ENCODE results near the gene PROCR. TPM values are rescaled to one million over a fixed set of nuclear protein-coding genes. Genes with fewer than 3 reads are reported as not detected.

Gene PROCR
- 241 TPM for total RNA-seq

DNA sequence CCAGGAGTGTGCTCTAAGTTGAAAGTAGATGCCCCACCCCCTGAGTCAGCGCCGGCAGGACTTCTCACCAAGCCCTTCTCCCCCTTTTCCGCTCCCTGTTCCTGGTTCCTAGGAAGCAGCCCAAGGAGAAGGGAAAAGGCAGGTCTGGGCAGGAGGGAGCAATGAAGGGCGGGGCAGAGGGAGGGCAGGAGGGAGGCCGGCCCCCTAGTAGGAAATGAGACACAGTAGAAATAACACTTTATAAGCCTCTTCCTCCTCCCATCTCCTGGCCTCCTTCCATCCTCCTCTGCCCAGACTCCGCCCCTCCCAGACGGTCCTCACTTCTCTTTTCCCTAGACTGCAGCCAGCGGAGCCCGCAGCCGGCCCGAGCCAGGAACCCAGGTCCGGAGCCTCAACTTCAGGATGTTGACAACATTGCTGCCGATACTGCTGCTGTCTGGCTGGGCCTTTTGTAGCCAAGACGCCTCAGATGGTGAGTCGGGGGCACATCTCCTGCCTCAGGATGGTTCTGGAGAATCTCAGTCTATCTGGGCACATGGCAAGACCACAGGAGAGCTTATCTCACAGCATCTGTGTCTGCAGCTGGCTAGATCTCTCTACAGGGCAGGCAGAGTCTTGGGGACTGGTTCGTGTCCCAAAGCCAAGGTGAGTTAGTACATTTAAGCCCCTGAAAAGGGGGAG lies at the start of gene PROCR:
Gene PROCR, plus strand, starts transcription at position 320 of the 681 bp plus-strand sequence. Its CDS starts 83 bp downstream, at position 403.
- TF ChIP-seq, protein P1, sequence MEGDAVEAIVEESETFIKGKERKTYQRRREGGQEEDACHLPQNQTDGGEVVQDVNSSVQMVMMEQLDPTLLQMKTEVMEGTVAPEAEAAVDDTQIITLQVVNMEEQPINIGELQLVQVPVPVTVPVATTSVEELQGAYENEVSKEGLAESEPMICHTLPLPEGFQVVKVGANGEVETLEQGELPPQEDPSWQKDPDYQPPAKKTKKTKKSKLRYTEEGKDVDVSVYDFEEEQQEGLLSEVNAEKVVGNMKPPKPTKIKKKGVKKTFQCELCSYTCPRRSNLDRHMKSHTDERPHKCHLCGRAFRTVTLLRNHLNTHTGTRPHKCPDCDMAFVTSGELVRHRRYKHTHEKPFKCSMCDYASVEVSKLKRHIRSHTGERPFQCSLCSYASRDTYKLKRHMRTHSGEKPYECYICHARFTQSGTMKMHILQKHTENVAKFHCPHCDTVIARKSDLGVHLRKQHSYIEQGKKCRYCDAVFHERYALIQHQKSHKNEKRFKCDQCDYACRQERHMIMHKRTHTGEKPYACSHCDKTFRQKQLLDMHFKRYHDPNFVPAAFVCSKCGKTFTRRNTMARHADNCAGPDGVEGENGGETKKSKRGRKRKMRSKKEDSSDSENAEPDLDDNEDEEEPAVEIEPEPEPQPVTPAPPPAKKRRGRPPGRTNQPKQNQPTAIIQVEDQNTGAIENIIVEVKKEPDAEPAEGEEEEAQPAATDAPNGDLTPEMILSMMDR (IDR thresholded peaks at IDR 0.05) = no peak
- no peaks in the 10 kb centered on the region for H3K27me3 ChIP-seq
- H3K9me3 ChIP-seq = no peaks in the 10 kb centered on the region
- H3K36me3 ChIP-seq = peaks cover 3 to 11% of the 10 kb centered on the region in 2 donors
- peaks cover 0 to 11% of the 10 kb centered on the region in 2 donors for H3K4me1 ChIP-seq
- peak within 1 kb of the TSS; percentile 55 to 64 for H3K4me3 ChIP-seq
- peak; percentile 55 to 92 for DNase-seq (ENCODE audit: low spot score in 2 of 2)
- intact Hi-C loops (cut with DNase I) = no loop called here
- H3K27ac ChIP-seq = peak within 1 kb of the TSS; percentile 73 to 76

DNA sequence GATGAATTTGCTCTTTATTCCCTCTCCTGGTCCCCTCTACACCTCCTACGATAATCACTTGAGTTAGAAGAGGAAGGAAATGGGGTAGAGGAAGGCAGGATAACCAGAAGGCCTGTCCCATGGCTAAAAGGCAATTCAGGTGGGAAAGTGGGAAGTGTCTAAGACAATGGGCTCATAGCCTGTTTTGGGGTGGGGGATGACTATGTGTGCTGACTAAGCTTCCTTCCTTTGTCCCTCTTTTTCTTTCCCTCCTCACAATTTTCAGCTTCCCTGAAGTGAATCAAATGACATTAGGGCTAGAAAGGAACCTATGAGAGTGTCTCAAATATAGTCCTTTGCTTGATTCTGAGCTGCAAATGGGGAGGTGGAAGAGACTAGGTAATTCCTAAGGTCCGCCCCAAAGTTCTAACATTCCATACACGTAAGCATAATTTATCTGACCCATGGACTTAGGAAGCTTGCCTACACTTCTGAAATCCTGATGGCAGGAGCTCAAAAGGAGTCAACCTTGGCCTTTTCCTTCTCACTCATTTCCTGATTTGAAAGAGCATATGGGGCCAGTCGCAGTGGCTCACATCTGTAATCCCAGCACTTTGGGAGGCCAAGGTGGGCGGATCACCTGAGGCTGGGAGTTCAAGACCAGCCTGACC lies 49.0 kb upstream of the PROCR start:
- no peak for DNase-seq (ENCODE audit: low spot score in 2 of 2)
- intact Hi-C loops (cut with DNase I) = no loop called here
- peaks cover 64 to 85% of the 10 kb centered on the region in 2 donors for H3K36me3 ChIP-seq
- H3K4me1 ChIP-seq = peaks cover 0 to 3% of the 10 kb centered on the region in 2 donors
- H3K27me3 ChIP-seq = no peaks in the 10 kb centered on the region
- TF ChIP-seq, protein P1 (IDR thresholded peaks at IDR 0.05) = no peak
- H3K4me3 ChIP-seq = no peak overlapping the region
- no peak overlapping the region for H3K27ac ChIP-seq
- H3K9me3 ChIP-seq = no peaks in the 10 kb centered on the region

DNA sequence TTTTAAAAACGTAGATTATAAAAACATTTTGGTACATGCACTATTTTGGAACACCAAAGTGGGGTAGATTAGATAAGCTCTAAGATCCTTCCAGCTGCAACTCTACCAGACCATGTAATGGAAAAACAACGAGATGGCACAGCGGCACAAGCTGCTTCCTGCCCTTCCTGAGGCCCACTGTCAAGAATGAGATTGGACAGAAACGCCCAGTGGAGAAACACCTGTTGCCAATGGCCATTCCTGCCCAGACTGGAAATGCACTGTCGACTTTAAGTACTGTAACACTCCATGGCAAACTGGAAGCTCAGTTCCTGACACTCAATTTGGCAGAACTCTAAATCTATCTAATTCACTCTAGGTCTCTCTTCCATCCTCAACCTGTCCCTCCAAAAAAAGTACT lies 46.1 kb upstream of the PROCR start:
- TF ChIP-seq, protein P1 (IDR thresholded peaks at IDR 0.05) = no peak
- H3K36me3 ChIP-seq = peaks cover 59 to 79% of the 10 kb centered on the region in 2 donors
- intact Hi-C loops (cut with DNase I) = no loop called here

GRCh38 chr20:35129647-35130069 lies 42.2 kb upstream of the PROCR start:
- no peaks in the 10 kb centered on the region for H3K27me3 ChIP-seq
- intact Hi-C loops (cut with DNase I) = no loop called here
- H3K4me1 ChIP-seq = peaks cover 3 to 8% of the 10 kb centered on the region in 2 donors
- no peak overlapping the region for H3K27ac ChIP-seq
- no peak for DNase-seq (ENCODE audit: low spot score in 2 of 2)
- peaks cover 56 to 58% of the 10 kb centered on the region in 2 donors for H3K36me3 ChIP-seq
- no peak overlapping the region for H3K4me3 ChIP-seq
- TF ChIP-seq, protein P1 (IDR thresholded peaks at IDR 0.05) = no peak
- no peaks in the 10 kb centered on the region for H3K9me3 ChIP-seq

More for the DNA sequence above, 46.1 kb upstream of the PROCR start:
- Histone ChIP-seq H3K4me1 (no peaks in the 10 kb centered on the region), H3K27me3 (no peaks in the 10 kb centered on the region), H3K27ac (no peak overlapping the region), H3K4me3 (no peak overlapping the region), H3K9me3 (no peaks in the 10 kb centered on the region)
- no peak for DNase-seq (ENCODE audit: low spot score in 2 of 2)

- H3K9me3 ChIP-seq = no peaks in the 10 kb centered on the region
- TF ChIP-seq, protein P1 (IDR thresholded peaks at IDR 0.05) = no peak
- H3K36me3 ChIP-seq = peaks cover 41 to 48% of the 10 kb centered on the region in 2 donors
- no peak overlapping the region for H3K4me3 ChIP-seq
- DNase-seq (ENCODE audit: low spot score in 2 of 2) = no peak
- no peak overlapping the region for H3K27ac ChIP-seq
- H3K4me1 ChIP-seq = peaks cover 10 to 17% of the 10 kb centered on the region in 2 donors
- intact Hi-C loops (cut with DNase I) = no loop called here
- no peaks in the 10 kb centered on the region for H3K27me3 ChIP-seq
Measured at GRCh38 chr20:35131934-35132333, 39.9 kb upstream of the PROCR start.

All from ascending aorta (tissue), 2 donors.